Measurements from ENCODE around the gene PKDCC. TPM values are rescaled to one million over a fixed set of nuclear protein-coding genes. Genes with fewer than 3 reads are reported as not detected.
A peak's percentile ranks its signal among the peaks of the same experiment; 100 is the strongest.

Gene PKDCC
- total and polyA plus RNA-seq, 2 of the 13 experiments (the other 11 are each of a cell fraction or from before 2014, with no cell fraction given) = 52.6 to 58.8 TPM

DNA sequence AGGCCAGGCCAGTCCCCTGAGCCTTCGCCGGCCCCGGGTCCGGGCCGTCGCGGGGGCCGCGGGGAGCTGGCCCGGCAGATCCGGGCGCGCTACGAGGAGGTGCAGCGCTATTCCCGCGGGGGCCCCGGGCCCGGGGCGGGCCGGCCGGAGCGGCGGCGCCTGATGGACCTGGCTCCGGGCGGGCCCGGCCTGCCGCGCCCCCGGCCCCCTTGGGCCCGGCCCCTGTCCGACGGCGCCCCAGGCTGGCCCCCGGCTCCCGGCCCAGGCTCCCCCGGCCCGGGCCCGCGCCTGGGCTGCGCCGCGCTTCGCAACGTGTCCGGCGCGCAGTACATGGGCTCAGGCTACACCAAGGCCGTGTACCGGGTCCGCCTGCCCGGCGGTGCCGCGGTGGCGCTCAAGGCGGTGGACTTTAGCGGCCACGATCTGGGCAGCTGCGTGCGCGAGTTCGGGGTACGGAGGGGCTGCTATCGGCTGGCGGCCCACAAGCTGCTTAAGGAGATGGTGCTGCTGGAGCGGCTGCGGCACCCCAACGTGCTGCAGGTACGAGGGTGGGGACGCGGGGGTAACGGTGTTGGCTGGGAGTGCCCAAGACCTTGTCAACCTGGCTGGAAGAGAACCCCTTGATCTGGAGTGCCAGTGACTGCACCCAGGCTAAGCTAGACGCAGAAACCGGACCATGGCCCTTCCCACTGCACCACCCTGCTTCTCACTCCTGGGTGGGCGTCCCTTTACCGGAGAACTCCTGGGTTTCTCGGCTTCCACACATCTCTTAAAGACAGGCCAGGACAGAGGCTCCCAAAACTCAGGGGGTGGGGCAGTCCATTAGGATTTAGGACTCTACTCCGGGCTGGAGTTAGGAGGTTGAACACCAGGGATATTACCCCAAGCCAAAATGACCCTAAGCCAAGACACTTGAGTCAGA lies 739 bp downstream of the PKDCC start (continued):
- TF ChIP-seq CENPT (CRISPR knock-in tag; IDR thresholded peaks at IDR 0.05; ENCODE audit: low read depth) (no peak), ZNF225 (CRISPR knock-in tag; IDR thresholded peaks at IDR 0.05) (0 out of 2 replicates have a peak, but pooled peaks have one; percentile 65), ZNF564 (CRISPR knock-in tag; IDR thresholded peaks at IDR 0.05) (no peak), ZIK1 (CRISPR knock-in tag; IDR thresholded peaks at IDR 0.05; ENCODE audit: borderline replicate concordance, low read depth) (0 out of 2 replicates have a peak, but pooled peaks have one; percentile 21), HOXA7 (CRISPR knock-in tag; IDR thresholded peaks at IDR 0.05) (no peak), CHD2 (IDR thresholded peaks at IDR 0.05; ENCODE audit: low read depth, low read length) (no peak), SMAD3 (CRISPR knock-in tag; IDR thresholded peaks at IDR 0.05) (no peak), HOXA3 (CRISPR knock-in tag; IDR thresholded peaks at IDR 0.05) (peak; percentile 28; the same call in 1 of the 2 replicates), SRSF4 (IDR thresholded peaks at IDR 0.05; ENCODE audit: low read depth, low read length, poor library complexity, severe bottlenecking) (no peak), ZNF839 (CRISPR knock-in tag; IDR thresholded peaks at IDR 0.05; ENCODE audit: borderline replicate concordance) (no peak), SP5 (CRISPR knock-in tag; IDR thresholded peaks at IDR 0.05; ENCODE audit: borderline replicate concordance, low read depth) (no peak), ZNF83 (CRISPR knock-in tag; IDR thresholded peaks at IDR 0.05; ENCODE audit: borderline replicate concordance) (no peak), ZFAT (CRISPR knock-in tag; conservative IDR thresholded peaks at IDR 0.05) (no peak), ZNF614 (CRISPR knock-in tag; IDR thresholded peaks at IDR 0.05; ENCODE audit: borderline replicate concordance) (peak; percentile 21; the same call in 1 of the 2 replicates), ADNP (CRISPR knock-in tag; IDR thresholded peaks at IDR 0.05) (no peak), TCF7L2 (IDR thresholded peaks at IDR 0.05; ENCODE audit: low read depth, low read length) (no peak), KDM4B (CRISPR knock-in tag; IDR thresholded peaks at IDR 0.05) (no peak), TBX2 (CRISPR knock-in tag; IDR thresholded peaks at IDR 0.05; ENCODE audit: borderline replicate concordance) (no peak), KMT2B (CRISPR knock-in tag; IDR thresholded peaks at IDR 0.05) (peak; percentile 56; the same call in 1 of the 2 replicates)
- TF ChIP-seq, protein P1, sequence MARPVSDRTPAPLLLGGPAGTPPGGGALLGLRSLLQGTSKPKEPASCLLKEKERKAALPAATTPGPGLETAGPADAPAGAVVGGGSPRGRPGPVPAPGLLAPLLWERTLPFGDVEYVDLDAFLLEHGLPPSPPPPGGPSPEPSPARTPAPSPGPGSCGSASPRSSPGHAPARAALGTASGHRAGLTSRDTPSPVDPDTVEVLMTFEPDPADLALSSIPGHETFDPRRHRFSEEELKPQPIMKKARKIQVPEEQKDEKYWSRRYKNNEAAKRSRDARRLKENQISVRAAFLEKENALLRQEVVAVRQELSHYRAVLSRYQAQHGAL (CRISPR knock-in tag; IDR thresholded peaks at IDR 0.05; ENCODE audit: not compliant biosample characterization) = no peak
- TF ChIP-seq, protein P2, sequence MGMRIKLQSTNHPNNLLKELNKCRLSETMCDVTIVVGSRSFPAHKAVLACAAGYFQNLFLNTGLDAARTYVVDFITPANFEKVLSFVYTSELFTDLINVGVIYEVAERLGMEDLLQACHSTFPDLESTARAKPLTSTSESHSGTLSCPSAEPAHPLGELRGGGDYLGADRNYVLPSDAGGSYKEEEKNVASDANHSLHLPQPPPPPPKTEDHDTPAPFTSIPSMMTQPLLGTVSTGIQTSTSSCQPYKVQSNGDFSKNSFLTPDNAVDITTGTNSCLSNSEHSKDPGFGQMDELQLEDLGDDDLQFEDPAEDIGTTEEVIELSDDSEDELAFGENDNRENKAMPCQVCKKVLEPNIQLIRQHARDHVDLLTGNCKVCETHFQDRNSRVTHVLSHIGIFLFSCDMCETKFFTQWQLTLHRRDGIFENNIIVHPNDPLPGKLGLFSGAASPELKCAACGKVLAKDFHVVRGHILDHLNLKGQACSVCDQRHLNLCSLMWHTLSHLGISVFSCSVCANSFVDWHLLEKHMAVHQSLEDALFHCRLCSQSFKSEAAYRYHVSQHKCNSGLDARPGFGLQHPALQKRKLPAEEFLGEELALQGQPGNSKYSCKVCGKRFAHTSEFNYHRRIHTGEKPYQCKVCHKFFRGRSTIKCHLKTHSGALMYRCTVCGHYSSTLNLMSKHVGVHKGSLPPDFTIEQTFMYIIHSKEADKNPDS (CRISPR knock-in tag; IDR thresholded peaks at IDR 0.05) = no peak
- TF ChIP-seq, protein P3, sequence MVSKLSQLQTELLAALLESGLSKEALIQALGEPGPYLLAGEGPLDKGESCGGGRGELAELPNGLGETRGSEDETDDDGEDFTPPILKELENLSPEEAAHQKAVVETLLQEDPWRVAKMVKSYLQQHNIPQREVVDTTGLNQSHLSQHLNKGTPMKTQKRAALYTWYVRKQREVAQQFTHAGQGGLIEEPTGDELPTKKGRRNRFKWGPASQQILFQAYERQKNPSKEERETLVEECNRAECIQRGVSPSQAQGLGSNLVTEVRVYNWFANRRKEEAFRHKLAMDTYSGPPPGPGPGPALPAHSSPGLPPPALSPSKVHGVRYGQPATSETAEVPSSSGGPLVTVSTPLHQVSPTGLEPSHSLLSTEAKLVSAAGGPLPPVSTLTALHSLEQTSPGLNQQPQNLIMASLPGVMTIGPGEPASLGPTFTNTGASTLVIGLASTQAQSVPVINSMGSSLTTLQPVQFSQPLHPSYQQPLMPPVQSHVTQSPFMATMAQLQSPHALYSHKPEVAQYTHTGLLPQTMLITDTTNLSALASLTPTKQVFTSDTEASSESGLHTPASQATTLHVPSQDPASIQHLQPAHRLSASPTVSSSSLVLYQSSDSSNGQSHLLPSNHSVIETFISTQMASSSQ (IDR thresholded peaks at IDR 0.05; ENCODE audit: low read depth) = no peak
- TF ChIP-seq, protein P3 (CRISPR knock-in tag; IDR thresholded peaks at IDR 0.05; ENCODE audit: borderline replicate concordance) = no peak

All from HepG2 (cell line).